Ascending aorta (tissue), 2 donors: ENCODE measurements around the gene FKBP8. TPM values are rescaled to one million over a fixed set of nuclear protein-coding genes. Genes with fewer than 3 reads are reported as not detected.

Experiments used
- DNase-seq, 2 donors: peaks; one replicate each; pipeline ENCODE4 v3.0.0-alpha.2; 2019; ENCODE audit warnings: low spot score in 2 of 2
- H3K27ac ChIP-seq, 2 donors: fragments of 200-600 bp; sonication (generic); one replicate each; pipeline ENCODE4 v1.5.1; 2016 to 2017; ENCODE audit warnings: mild to moderate bottlenecking in 1 of 2
- H3K27me3 ChIP-seq: fragments of 200-600 bp; sonication (generic); one replicate; pipeline ENCODE4 v1.5.1; 2017
- H3K36me3 ChIP-seq, 2 donors: fragments of 200-600 bp; sonication (generic); one replicate each; pipeline ENCODE4 v1.5.1; 2016
- H3K4me1 ChIP-seq, 2 donors: fragments of 200-600 bp; sonication (generic); one replicate each; pipeline ENCODE4 v1.5.1; 2016 to 2017; ENCODE audit warnings: mild to moderate bottlenecking in 1 of 2
- H3K4me3 ChIP-seq, 2 donors: fragments of 200-600 bp; sonication (generic); one replicate each; pipeline ENCODE4 v1.5.1; 2016 to 2017; ENCODE audit warnings: mild to moderate bottlenecking in 1 of 2
- H3K9me3 ChIP-seq, 2 donors: fragments of 200-600 bp; sonication (generic); one replicate each; pipeline ENCODE4 v1.5.1; 2016
- intact Hi-C: fragments of 100-400 bp; cut with DNase I; formaldehyde crosslinking; loops from one replicate; pipeline ENCODE4 v1.15.1; 2023
- total RNA-seq: library from RNA; depleted of rRNA; stranded (reverse); fragments of >200 nt; gene quantifications from one replicate; pipeline ENCODE4 v1.1.0, GENCODE V29; 2016
- TF ChIP-seq, protein P1 (sequence below), 3 experiments: fragments of 200-600 bp in 2 of 3; fragments of 450-650 bp in 1 of 3; sonication (generic) in 2 of 3; IDR thresholded peaks; one replicate each; pipeline ENCODE4 v1.5.1; 2016 to 2019; ENCODE audit warnings: antibody characterized with exemption in 3 of 3, mild to moderate bottlenecking in 1 of 3, moderate library complexity in 1 of 3

FKBP8 gene
- total RNA-seq, 1 donor from 2014 or later, result 395 TPM

- intact Hi-C loops, result loop anchor here (1.0 to 2.0 kb wide), 4 partner anchors 14 to 97 kb away; partner anchors contain the start of genes ELL, FKBP8 and UBA52
- Histone ChIP-seq H3K9me3 (no peaks in the 10 kb centered on the region), H3K4me3 (peak within 1 kb of the TSS; percentile 79 to 95), H3K4me1 (peaks cover 5 to 34% of the 10 kb centered on the region in 2 donors), H3K36me3 (no peaks in the 10 kb centered on the region), H3K27ac (peak within 1 kb of the TSS; percentile 98), H3K27me3 (no peaks in the 10 kb centered on the region)
- DNase-seq, result peak; percentile 95 to 99
- TF ChIP-seq, protein P1, sequence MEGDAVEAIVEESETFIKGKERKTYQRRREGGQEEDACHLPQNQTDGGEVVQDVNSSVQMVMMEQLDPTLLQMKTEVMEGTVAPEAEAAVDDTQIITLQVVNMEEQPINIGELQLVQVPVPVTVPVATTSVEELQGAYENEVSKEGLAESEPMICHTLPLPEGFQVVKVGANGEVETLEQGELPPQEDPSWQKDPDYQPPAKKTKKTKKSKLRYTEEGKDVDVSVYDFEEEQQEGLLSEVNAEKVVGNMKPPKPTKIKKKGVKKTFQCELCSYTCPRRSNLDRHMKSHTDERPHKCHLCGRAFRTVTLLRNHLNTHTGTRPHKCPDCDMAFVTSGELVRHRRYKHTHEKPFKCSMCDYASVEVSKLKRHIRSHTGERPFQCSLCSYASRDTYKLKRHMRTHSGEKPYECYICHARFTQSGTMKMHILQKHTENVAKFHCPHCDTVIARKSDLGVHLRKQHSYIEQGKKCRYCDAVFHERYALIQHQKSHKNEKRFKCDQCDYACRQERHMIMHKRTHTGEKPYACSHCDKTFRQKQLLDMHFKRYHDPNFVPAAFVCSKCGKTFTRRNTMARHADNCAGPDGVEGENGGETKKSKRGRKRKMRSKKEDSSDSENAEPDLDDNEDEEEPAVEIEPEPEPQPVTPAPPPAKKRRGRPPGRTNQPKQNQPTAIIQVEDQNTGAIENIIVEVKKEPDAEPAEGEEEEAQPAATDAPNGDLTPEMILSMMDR (IDR thresholded peaks at IDR 0.05), result no peak
Measured at GRCh38 chr19:18557411-18558201, 14.2 kb upstream of the FKBP8 start, which contains the start of gene KXD1. Gene KXD1 (plus strand): TSS chr19:18557870. CDS start chr19:18562057, 4,187 bp downstream.

GRCh38 chr19:18551631-18552030 lies 8.3 kb upstream of the FKBP8 start:
- DNase-seq, result no peak
- TF ChIP-seq, protein P1 (IDR thresholded peaks at IDR 0.05), result no peak
- intact Hi-C loops, result no loop called here
- Histone ChIP-seq H3K27me3 (no peaks in the 10 kb centered on the region), H3K4me1 (no peaks in the 10 kb centered on the region), H3K27ac (no peak overlapping the region), H3K4me3 (no peak overlapping the region), H3K9me3 (no peaks in the 10 kb centered on the region), H3K36me3 (no peaks in the 10 kb centered on the region)

DNA sequence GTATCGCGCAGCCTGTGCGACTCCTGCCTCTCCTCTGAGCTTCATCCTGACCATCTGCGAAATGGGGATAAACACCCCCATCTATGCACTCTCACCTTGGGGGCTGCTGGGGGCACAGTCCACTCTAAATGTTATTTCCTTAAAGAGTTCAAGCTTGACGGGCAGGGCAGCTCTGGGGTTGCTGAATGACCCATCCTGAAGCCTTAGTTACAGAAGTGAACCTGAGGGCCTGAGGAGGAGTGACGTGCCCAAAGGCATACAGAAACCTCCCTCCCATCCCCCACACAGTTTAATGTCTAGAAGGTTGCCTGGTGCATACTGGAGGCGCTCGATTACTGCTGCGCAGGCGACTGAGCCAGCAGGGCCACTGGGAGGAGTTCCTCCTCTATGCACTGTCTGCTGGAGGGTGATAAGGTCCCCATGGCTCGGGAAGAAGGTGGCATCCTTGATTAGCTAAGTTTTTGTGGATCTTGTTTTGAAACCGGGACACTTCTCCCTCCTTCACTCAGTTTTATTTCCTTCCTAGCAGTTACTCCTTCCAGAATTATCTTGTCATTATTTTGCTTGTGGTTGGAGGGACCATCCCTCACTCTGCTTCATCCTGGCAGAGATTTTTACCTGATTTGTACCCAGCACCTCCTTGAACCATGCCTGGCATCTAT lies 572 bp upstream of the FKBP8 start:
- Histone ChIP-seq H3K27me3 (no peaks in the 10 kb centered on the region), H3K4me3 (peak overlapping the region; percentile 70 to 85), H3K4me1 (peaks cover 4 to 10% of the 10 kb centered on the region in 2 donors), H3K36me3 (peaks cover 18 to 25% of the 10 kb centered on the region in 2 donors), H3K27ac (peak overlapping the region; percentile 87 to 88), H3K9me3 (no peaks in the 10 kb centered on the region)
- intact Hi-C loops, result loop anchor here (1.0 to 2.0 kb wide), 3 partner anchors 13 to 27 kb away; partner anchors contain the start of genes ELL, KXD1 and UBA52
- TF ChIP-seq, protein P1 (IDR thresholded peaks at IDR 0.05), result no peak
- peak; percentile 26 to 81 for DNase-seq

DNA sequence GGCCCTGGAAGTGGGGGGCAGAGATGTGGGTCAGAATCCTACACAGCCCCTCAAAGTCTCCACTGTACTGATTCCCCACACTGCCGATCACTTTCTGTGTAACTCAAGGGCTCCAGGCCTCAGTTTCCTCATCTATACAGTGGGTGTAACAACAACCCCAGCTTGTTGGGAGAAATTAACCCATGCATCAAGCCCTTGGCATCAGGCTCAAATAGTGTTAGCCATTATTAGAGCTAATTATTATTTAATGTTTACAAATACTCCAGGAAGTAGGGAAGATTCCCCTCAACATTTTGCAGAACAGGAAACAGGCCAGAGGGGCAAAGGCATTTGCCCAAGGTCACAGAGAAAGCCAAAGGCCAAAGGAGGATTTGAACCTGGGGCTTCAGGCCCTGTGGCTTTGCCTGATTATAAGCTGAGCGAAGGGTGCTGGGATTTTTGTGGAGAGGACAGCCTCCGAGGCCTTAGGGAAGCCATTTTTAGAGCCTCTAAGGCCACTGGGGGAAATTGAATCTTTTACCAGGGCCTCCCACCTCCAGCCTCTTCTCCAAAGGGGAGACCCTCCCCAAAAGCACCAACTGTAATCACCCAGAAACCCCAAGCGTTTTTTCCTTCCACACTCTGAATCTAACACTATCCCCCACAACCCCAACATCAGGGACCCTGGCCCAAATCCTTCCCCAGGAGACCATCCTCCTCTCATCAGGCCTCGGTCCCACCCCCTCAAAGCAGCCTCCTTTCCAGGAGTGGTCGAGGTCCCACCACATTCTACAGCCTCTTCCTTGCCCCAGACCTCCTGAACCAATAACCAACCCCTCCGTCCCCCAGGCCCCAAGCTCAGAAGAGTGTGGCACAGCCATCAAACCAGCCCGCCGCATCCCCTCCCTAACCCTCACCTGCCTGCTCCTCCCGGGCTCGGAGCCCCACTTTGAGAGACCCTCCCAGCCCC lies 1.1 kb downstream of the FKBP8 start:
- H3K4me3 ChIP-seq, result peak overlapping the region; percentile 70 to 85
- peak overlapping the region; percentile 87 to 88 for H3K27ac ChIP-seq
- DNase-seq, result no peak
- intact Hi-C loops, result loop anchor here (2.0 kb wide), 1 partner anchor 15 kb away; the partner anchor contains the start of gene KXD1
- H3K4me1 ChIP-seq, result peaks cover 4 to 10% of the 10 kb centered on the region in 2 donors
- H3K9me3 ChIP-seq, result no peaks in the 10 kb centered on the region
- TF ChIP-seq, protein P1 (IDR thresholded peaks at IDR 0.05), result no peak
- H3K27me3 ChIP-seq, result no peaks in the 10 kb centered on the region
- peaks cover 31 to 40% of the 10 kb centered on the region in 2 donors for H3K36me3 ChIP-seq
